ENCODE results near the gene CHRDL2.

GRCh38 chr11:74647404-74647803 lies 83.8 kb downstream of the CHRDL2 start:
- no peak for TF ChIP-seq POLR2AphosphoS5 (IDR thresholded peaks at IDR 0.05; ENCODE audit: low read depth, low read length)
- TF ChIP-seq REST (IDR thresholded peaks at IDR 0.05; ENCODE audit: insufficient read depth in 1 of 2, low read depth in 2 of 2, low read length in 2 of 2) = no peak
- no peak for TF ChIP-seq TAF1 (IDR thresholded peaks at IDR 0.05; ENCODE audit: borderline replicate concordance, insufficient read depth, low read length)
- TF ChIP-seq FOXP2 (optimal IDR thresholded peaks at IDR 0.05; ENCODE audit: borderline replicate concordance, extremely low read depth, extremely low read length, insufficient read depth) = no peak

All from PFSK-1 (cell line).